Stimulated activated naive CD8-positive, alpha-beta T cell treated with anti-CD3 and anti-CD28 coated beads, Interleukin-15, Interleukin-2, amounts not matched to agents 100 U/mL and 50 U/mL, for 24 hours (primary cell): ENCODE data around the gene PDXP.
A peak's percentile ranks its signal among the peaks of the same experiment; 100 is the strongest.

Experiments used
- ATAC-seq: fragments of 150-1000 bp; cut with Tn5 transposase; one replicate; pipeline ENCODE4 v1.10.0; 2021
- DNase-seq: peaks from one replicate; pipeline ENCODE4 v3.0.0; 2021

Gene PDXP

GRCh38 chr22:37628830-37629229, 29.7 kb upstream of the PDXP start:
- no peak for ATAC-seq
- no peak for DNase-seq

GRCh38 chr22:37629928-37630327, 28.6 kb upstream of the PDXP start:
- DNase-seq = no peak
- no peak for ATAC-seq

- DNase-seq = no peak
- no peak for ATAC-seq
Measured at GRCh38 chr22:37630839-37631435, 27.6 kb upstream of the PDXP start.

DNA sequence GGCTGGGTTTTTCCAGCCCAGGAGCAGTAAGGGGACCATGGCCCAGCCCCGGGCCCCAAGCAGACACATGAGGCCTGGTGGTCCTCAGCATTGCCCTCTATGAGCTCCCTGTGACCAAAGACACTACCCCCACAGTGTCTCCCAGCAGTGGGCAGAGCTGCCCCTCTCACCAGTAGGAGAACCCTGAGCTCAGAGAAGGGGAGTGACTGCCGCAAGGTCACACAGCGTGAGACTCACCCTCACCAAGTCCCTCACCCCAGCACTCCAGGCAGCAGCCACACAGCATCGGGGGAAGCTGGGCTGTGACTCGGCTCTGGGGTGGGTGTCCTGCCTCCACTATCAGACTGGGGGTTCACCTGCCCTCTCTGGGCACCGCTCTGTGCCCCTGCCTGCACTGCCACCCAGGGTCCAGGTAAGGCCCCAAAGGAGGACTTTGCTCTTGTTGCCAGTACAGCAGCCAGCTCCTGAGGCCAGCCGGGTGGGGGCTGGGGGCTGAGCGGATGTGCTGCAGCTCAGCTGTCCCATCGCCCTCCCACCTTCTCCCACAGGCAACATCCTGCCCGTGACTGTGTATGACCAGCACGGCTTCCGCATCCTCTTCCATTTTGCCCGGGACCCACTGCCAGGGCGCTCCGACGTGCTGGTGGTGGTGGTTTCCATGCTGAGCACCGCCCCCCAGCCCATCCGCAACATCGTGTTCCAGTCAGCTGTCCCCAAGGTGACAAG, 26.9 kb upstream of the PDXP start:
- ATAC-seq (no peak), DNase-seq (no peak)

DNA sequence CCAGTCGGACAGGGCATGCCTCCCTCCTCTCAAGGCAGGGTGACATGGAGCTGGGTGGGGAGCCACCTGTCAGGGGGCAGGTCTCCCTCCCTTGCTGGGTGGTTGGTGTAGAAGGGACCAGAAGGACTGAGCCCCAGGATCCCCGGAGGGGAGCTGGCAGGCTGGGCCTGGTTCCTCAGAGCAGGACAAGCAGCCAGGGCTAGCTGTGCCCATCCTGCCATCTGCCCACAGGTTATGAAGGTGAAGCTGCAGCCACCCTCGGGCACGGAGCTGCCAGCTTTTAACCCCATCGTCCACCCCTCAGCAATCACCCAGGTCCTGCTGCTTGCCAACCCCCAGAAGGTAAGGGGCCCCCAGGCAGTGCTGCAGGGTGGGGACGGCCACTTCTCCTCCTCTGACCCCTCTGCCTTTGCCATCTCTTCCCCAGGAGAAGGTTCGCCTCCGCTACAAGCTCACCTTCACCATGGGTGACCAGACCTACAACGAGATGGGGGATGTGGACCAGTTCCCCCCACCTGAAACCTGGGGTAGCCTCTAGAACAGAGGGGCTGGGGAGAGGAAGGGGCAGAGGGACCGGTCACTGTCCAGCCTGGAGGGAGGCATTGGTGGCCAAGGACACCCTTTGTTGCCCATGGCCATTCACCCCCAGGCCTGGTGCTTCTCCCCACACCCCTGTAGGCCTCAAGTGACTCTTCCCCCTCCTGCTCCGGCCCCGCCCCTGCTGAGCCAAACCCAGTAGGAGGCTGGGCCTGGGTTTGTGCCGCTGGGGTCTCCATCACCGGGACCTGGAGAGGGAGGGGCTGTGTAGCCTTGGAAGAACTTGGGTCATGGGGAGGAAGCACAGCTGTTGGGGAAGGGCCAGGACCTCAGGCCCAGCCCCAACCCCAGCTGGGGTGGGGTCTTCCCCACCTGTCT, 26.1 kb upstream of the PDXP start:
- ATAC-seq = peak; percentile 6
- DNase-seq = peak; percentile 67

- peak; percentile 77 for DNase-seq
- peak; percentile 69 for ATAC-seq
Measured at GRCh38 chr22:37633089-37633624, 25.4 kb upstream of the PDXP start.

DNA sequence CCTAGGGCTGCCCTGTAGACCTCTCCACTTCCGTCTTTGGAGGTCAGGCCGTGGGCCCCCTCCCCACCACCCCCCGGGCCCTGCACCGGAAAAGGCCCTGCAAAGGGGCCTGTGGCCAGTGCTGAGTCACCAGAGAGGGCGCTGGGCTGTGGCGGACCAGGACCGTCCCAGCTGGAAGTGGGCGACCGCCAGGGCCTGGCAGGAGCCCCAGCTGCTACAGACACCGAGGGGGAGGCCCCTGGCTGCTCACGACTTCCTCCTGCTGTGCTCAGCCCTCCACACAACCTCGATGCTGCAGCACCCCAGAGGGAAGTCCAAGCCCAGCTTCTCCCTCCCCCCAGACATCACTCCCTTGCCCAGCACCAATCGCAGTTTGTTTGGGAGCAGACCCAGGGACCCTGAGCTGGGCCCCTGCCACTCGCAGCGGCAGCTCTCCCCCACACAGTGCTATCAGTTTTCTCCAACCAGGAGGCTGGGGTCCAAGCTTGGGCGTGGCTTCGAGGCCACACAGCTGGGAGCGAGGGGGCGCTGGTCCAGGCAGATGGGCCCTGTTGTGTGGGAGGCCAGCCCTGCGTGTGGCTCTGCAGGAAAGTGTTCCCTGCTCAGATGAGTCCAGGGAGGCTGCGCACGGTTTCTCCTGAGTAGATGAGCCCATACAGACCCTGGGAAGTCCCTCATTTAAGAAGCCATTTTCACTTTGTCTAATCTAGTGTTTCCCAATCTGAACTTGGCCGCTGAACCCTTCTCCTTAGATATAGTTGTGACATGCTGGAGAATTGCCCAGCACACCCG, 24.7 kb upstream of the PDXP start:
- peak; percentile 84 for DNase-seq
- peak; percentile 75 for ATAC-seq

GRCh38 chr22:37634417-37634924, 24.1 kb upstream of the PDXP start:
- DNase-seq = no peak

GRCh38 chr22:37635157-37635556, 23.4 kb upstream of the PDXP start:
- no peak for ATAC-seq
- no peak for DNase-seq

More at GRCh38 chr22:37634417-37634924, 24.1 kb upstream of the PDXP start:
- ATAC-seq = no peak

- ATAC-seq (no peak), DNase-seq (peak; percentile 48)
Measured at GRCh38 chr22:37636186-37636948, 22.2 kb upstream of the PDXP start.

- DNase-seq (no peak), ATAC-seq (no peak)
Measured at GRCh38 chr22:37636949-37637273, 21.6 kb upstream of the PDXP start.

- ATAC-seq (peak; percentile 16), DNase-seq (no peak)
Measured at GRCh38 chr22:37638391-37639069, 20.0 kb upstream of the PDXP start.

- peak; percentile 73 for DNase-seq
- peak; percentile 17 for ATAC-seq
Measured at GRCh38 chr22:37639070-37639760, 19.3 kb upstream of the PDXP start, which contains the start of gene SH3BP1. SH3BP1 (plus strand) TSS chr22:37639669; CDS start chr22:37639788, 119 bp downstream.

DNA sequence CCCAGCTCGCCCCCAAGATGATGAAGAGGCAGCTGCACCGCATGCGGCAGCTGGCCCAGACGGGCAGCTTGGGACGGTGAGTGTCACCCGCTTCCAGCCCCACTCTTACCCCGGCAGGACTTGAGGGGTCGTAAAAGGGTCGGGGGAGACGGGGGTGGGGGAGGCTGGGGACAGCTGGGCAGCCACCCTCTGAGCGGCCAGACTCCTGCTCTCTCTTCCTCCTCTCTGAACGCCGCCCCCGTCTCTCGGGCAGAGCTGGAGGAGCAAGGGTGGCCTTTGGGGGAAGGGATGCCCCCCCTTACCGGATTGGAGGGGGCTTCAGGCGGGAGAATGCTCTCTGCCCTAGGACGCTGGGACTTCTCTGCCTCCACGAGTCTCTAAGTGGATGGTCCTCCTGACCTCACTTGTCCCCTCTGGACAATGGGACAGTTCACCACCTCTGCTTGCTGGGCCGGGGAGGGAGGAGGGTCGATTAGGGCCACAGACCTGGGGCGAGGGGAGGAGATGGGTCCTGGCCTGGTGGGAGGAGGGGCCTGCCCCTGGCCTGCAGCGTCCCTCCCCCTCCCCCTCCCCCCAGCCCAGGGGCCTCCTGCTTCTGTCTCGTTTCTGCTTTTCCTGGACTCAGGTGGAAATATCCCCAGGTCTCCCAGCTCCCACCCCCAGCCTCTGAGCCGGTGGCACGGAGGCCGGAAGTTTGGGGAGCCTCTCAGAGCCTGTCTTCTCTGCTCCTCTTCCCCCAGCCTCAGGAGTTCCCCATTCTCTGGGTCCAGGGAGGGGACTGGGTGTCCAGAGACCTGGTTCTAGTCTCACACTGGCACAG, 18.5 kb upstream of the PDXP start:
- no peak for ATAC-seq
- no peak for DNase-seq

- no peak for DNase-seq
- no peak for ATAC-seq
Measured at GRCh38 chr22:37640591-37641560, 17.6 kb upstream of the PDXP start.

DNA sequence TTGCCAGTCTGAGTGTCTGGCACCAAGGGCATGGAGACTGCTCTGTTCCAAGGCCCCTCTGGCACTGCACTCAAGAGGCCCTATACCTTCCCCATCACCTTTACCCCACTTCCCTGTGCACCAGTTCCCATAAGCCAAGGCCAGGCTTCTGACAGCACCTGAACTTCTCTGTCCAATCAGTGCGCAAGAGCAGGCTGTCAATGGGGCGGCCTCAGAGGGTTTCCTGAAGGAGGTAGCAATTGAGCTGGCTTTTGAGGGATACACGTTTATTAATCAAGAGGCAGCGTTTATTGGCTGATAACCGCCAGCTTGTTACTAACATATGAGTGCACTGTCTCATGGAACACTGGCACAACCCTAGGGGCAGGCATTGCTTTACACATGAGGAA, 17.0 kb upstream of the PDXP start:
- DNase-seq (no peak), ATAC-seq (no peak)

GRCh38 chr22:37643225-37643847, 15.2 kb upstream of the PDXP start:
- DNase-seq (peak; percentile 94), ATAC-seq (peak; percentile 81)
